Measurements from ENCODE around the gene REXO2. TPM values are rescaled to one million over a fixed set of nuclear protein-coding genes. Genes with fewer than 3 reads are reported as not detected.

The REXO2 gene
- total RNA-seq, 6 experiments from 2014 or later: 25.8 to 73.9 (median 37.0) TPM

DNA sequence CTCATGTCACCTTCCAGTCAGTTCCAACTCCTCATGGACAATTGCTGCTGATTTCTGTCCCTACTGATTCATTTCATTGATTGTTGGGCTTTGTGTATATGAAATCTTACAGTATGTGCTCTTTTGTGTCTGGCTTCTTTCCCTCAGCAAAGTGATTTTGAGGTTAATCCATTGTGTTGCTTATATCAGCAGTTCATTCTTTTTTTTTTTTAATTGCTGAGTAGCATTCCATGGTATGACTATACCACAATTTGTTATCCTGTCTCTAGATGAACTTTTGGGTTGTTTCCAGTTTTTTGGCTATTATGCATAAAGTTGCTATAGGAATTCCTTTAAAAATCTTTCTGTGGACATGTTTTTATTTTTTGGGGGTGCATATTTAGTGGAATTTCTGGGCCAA lies 60.5 kb downstream of the REXO2 start:
- Histone ChIP-seq H3K27ac (no peak overlapping the region), H3K27me3 (no peaks in the 10 kb centered on the region), H3K9me3 (no peaks in the 10 kb centered on the region), H3K4me1 (no peaks in the 10 kb centered on the region), H3K4me3 (no peak overlapping the region), H3K36me3 (no peaks in the 10 kb centered on the region)
- intact Hi-C loops (cut with DNase I): no loop called here
- TF ChIP-seq CTCF (IDR thresholded peaks at IDR 0.05) (no peak), POLR2A (IDR thresholded peaks at IDR 0.05) (no peak)
- ATAC-seq (no peak), DNase-seq (no peak)

Other genes with a start within 250 kb of the REXO2 start
- 1,000 to 10,000 TPM in 4 of 6 experiments, 100 to 1,000 TPM in 2; 634 to 3,368 (median 2,270) TPM for gene NNMT, start 143.1 kb upstream of the REXO2 start, total RNA-seq
- gene C11orf71, start 39.0 kb upstream of the REXO2 start, total RNA-seq: 10 to 100 TPM in 3 of 6 experiments, 1 to 10 TPM in 3; 4.9 to 13.4 (median 8.6) TPM
- gene RBM7, start 38.8 kb upstream of the REXO2 start, total RNA-seq: 10 to 100 TPM; 10.5 to 27.3 (median 15.3) TPM
- not detected for gene NXPE1, start 120.4 kb downstream of the REXO2 start, total RNA-seq
- gene NXPE4, start 156.3 kb downstream of the REXO2 start, total RNA-seq: not detected
- gene NXPE2, start 239.1 kb downstream of the REXO2 start, total RNA-seq: not detected

All from right lobe of liver (tissue), 6 donors.